Upper lobe of left lung (tissue), 6 donors: ENCODE data around the gene KERA. TPM values are rescaled to one million over a fixed set of nuclear protein-coding genes. Genes with fewer than 3 reads are reported as not detected.

Experiments
- ATAC-seq, 2 donors: fragments of 200-7000 bp; cut with Tn5 transposase; one replicate each; pipeline ENCODE4 v1.9.1; 2022; ENCODE audit warnings: mild to moderate bottlenecking in 2 of 2, moderate library complexity in 2 of 2; ENCODE audit not compliant: low FRiP score in 2 of 2
- DNase-seq, 2 donors: peaks; one replicate each; pipeline ENCODE4 v3.0.0-alpha.2; 2019 to 2020
- H3K27ac ChIP-seq, 4 donors: fragments of 200-600 bp; sonication (generic); one replicate each; pipeline ENCODE4 v1.5.1; 2016 to 2019
- H3K27me3 ChIP-seq, 4 donors: fragments of 200-600 bp; sonication (generic); one replicate each; pipeline ENCODE4 v1.5.1; 2017 to 2019
- H3K36me3 ChIP-seq, 4 donors: fragments of 200-600 bp; sonication (generic); one replicate each; pipeline ENCODE4 v1.5.1; 2016 to 2019
- H3K4me1 ChIP-seq, 4 donors: fragments of 200-600 bp; sonication (generic); one replicate each; pipeline ENCODE4 v1.5.1; 2018 to 2019
- H3K4me3 ChIP-seq, 4 donors: fragments of 200-600 bp; sonication (generic); one replicate each; pipeline ENCODE4 v1.5.1; 2017 to 2019; ENCODE audit warnings: mild to moderate bottlenecking in 2 of 4, moderate library complexity in 1 of 4
- H3K9me3 ChIP-seq, 4 donors: fragments of 200-600 bp; sonication (generic); one replicate each; pipeline ENCODE4 v1.5.1; 2018 to 2019
- EP300 ChIP-seq, 4 donors: sonication (generic); formaldehyde crosslinking; IDR thresholded peaks; one replicate each; pipeline ENCODE4 v1.5.1; 2017; ENCODE audit warnings: antibody characterized with exemption in 4 of 4, control low read depth in 2 of 4
- POLR2A ChIP-seq, 4 donors: fragments of 450-650 bp; IDR thresholded peaks; one replicate each; pipeline ENCODE4 v1.5.1; 2016 to 2017; ENCODE audit warnings: antibody characterized with exemption in 4 of 4, mild to moderate bottlenecking in 2 of 4
- POLR2AphosphoS5 ChIP-seq, 2 donors: sonication (generic); formaldehyde crosslinking; IDR thresholded peaks; one replicate each; pipeline ENCODE4 v1.5.1; 2017; ENCODE audit warnings: antibody characterized with exemption in 2 of 2
- whole genome bisulfite sequencing, 2 donors: methylation state at CpG; one replicate each; pipeline ENCODE4 v1.1.5; 2017 to 2018; 5-methylcytosine and 5-hydroxymethylcytosine counted together
- total RNA-seq, 6 donors: library from RNA; depleted of rRNA in 4 of 6; stranded (reverse); fragments of >200 nt in 4 of 6; gene quantifications; one replicate each; pipeline versions ENCODE4 v1.1.0 to v1.2.1, GENCODE V29; 2016 to 2021
- TF ChIP-seq, protein P1 (sequence below), 6 experiments: fragments of 450-650 bp in 4 of 6; fragments of 200-600 bp in 2 of 6; sonication (generic) in 2 of 6; IDR thresholded peaks; one replicate each; pipeline ENCODE4 v1.5.1; 2016 to 2019; ENCODE audit warnings: antibody characterized with exemption in 6 of 6
- donor health status: DM: no; HTN: no; CAD: no; lungs with moderate emphysema.
- donor health status: DM: no; HTN: yes; CAD: no; lungs with severe emphysema.

The KERA gene
- total RNA-seq, 6 donors from 2014 or later: not detected

DNA sequence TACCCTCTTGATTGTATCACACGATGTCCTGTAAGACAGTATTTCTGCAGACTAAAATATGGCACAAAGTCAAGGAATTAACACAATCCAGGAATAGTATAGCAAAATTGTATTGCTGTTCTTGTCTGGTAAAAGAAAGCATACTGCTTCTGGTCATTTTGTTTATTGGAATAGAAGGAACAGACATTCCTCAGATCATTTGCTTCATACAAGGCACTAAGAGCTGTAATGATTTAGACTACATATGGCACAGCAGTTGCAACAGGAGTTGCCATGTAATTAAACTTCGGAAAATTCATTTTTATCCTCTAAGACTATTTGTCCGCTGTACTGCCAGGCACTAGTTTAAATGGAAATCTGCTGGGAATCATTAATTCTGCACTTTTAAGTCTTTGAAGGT is 7.6 kb upstream of the KERA start:
- no peak overlapping the region for H3K27ac ChIP-seq
- no peak overlapping the region for H3K4me3 ChIP-seq
- TF ChIP-seq POLR2A (IDR thresholded peaks at IDR 0.05) (no peak), POLR2AphosphoS5 (IDR thresholded peaks at IDR 0.05) (no peak), EP300 (IDR thresholded peaks at IDR 0.05) (no peak)
- TF ChIP-seq, protein P1, sequence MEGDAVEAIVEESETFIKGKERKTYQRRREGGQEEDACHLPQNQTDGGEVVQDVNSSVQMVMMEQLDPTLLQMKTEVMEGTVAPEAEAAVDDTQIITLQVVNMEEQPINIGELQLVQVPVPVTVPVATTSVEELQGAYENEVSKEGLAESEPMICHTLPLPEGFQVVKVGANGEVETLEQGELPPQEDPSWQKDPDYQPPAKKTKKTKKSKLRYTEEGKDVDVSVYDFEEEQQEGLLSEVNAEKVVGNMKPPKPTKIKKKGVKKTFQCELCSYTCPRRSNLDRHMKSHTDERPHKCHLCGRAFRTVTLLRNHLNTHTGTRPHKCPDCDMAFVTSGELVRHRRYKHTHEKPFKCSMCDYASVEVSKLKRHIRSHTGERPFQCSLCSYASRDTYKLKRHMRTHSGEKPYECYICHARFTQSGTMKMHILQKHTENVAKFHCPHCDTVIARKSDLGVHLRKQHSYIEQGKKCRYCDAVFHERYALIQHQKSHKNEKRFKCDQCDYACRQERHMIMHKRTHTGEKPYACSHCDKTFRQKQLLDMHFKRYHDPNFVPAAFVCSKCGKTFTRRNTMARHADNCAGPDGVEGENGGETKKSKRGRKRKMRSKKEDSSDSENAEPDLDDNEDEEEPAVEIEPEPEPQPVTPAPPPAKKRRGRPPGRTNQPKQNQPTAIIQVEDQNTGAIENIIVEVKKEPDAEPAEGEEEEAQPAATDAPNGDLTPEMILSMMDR (IDR thresholded peaks at IDR 0.05): no peak
- no peaks in the 10 kb centered on the region for H3K27me3 ChIP-seq
- no peak for ATAC-seq
- no peaks in the 10 kb centered on the region for H3K36me3 ChIP-seq
- H3K4me1 ChIP-seq: no peaks in the 10 kb centered on the region
- H3K9me3 ChIP-seq: no peaks in the 10 kb centered on the region
- WGBS, 2 donors: 72 to 88% methylated on average over 3 of the region's 3 CpGs
- DNase-seq: no peak

DNA sequence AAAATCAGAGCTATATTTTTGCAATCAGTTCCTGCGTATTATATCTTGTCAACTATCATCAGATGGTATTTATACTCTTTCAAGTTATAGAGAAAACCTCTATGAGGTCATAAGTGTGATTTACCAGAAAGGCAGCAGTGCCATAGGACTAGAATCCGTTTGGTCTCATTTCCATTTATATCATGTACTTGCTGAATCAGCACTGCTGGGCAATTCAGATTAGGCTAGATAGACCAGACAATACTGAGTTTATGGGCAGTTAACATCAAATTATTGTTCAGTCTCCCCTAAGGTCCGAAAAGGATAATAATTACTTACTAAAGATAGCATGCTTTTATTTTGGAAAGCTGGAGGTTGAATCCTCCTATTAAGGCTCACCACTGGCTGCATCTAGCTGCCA is 6.8 kb upstream of the KERA start:
- TF ChIP-seq POLR2AphosphoS5 (IDR thresholded peaks at IDR 0.05) (no peak), EP300 (IDR thresholded peaks at IDR 0.05) (no peak), POLR2A (IDR thresholded peaks at IDR 0.05) (no peak)
- TF ChIP-seq, protein P1 (IDR thresholded peaks at IDR 0.05): no peak
- Histone ChIP-seq H3K27ac (no peak overlapping the region), H3K4me3 (no peak overlapping the region), H3K4me1 (no peaks in the 10 kb centered on the region), H3K27me3 (no peaks in the 10 kb centered on the region), H3K36me3 (no peaks in the 10 kb centered on the region), H3K9me3 (no peaks in the 10 kb centered on the region)
- DNase-seq (no peak), ATAC-seq (no peak)
- 84% methylated on average over 3 of the region's 3 CpGs for WGBS, 2 donors

DNA sequence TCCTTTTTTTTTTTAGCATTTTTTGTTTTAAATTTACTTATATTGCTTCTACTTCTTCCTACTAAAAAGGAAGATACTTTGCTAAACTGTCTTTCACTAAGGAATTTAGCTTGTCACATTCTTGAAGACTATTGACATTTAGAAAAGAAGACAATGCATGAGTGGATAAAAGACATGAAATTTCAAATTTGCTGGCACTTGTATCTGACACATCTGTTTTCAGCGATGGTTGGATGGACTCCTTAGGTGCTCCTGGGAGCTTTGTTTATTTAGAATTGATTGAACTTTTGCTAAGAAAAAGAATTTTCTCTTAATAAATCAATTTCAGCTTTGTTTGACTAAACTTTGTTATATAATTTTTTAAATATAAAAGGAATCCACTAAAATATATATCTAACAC is 3.3 kb upstream of the KERA start:
- WGBS, 2 donors: 73 to 76% methylated on average over 1 of the region's 1 CpG
- no peak for DNase-seq
- H3K4me1 ChIP-seq: no peaks in the 10 kb centered on the region
- no peaks in the 10 kb centered on the region for H3K9me3 ChIP-seq
- H3K27ac ChIP-seq: no peak overlapping the region
- no peak for ATAC-seq
- no peaks in the 10 kb centered on the region for H3K36me3 ChIP-seq
- no peaks in the 10 kb centered on the region for H3K27me3 ChIP-seq
- no peak overlapping the region for H3K4me3 ChIP-seq
- TF ChIP-seq, protein P1 (IDR thresholded peaks at IDR 0.05): no peak
- TF ChIP-seq POLR2A (IDR thresholded peaks at IDR 0.05) (no peak), EP300 (IDR thresholded peaks at IDR 0.05) (no peak), POLR2AphosphoS5 (IDR thresholded peaks at IDR 0.05) (no peak)

DNA sequence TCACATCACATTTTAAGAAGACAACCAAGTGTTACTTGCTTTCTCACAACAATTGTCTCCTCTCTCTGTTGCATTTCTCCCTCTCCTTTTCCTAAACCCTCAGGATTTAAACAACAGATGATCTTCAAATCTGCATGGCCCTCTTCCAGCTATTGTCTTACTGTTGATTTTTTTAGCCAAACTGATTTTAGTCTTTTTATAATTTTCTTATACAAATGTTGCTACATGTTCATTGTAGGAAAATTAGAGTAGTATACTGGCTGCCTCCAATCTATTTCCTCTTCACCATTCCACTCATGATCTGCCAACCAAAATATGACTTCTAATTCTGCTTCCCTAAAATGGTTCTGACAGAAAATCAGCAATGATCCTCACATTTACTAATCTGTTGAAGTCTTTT is 1.4 kb upstream of the KERA start:
- no peak for TF ChIP-seq EP300 (IDR thresholded peaks at IDR 0.05)

DNA sequence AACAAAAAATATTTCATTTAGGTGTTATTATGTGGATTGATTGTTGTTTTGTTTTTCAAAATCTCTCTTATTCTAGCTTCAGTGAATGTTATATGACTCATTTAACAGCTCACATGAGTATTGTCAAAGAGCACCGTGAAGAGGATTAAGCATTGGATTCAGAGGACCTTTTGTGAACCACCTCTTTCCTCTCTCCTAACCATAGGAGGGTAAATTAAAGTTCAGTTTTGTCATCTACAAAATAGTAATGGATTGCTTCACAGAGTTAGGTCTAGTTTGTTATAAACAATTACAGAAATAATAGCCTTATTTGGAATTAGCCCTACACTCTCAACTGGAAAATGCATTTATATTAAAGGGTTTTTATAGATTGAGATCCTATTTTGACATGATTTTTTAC is 962 bp upstream of the KERA start:
- no peaks in the 10 kb centered on the region for H3K9me3 ChIP-seq
- 78 to 84% methylated on average over 1 of the region's 1 CpG for WGBS, 2 donors
- H3K27me3 ChIP-seq: no peaks in the 10 kb centered on the region
- DNase-seq (no peak), ATAC-seq (no peak)
- no peaks in the 10 kb centered on the region for H3K36me3 ChIP-seq
- H3K4me3 ChIP-seq: no peak overlapping the region
- TF ChIP-seq POLR2A (IDR thresholded peaks at IDR 0.05): no peak
- TF ChIP-seq POLR2AphosphoS5 (IDR thresholded peaks at IDR 0.05): no peak
- TF ChIP-seq, protein P1 (IDR thresholded peaks at IDR 0.05): no peak
- H3K4me1 ChIP-seq: no peaks in the 10 kb centered on the region
- no peak overlapping the region for H3K27ac ChIP-seq

More for the DNA sequence above, 1.4 kb upstream of the KERA start:
- Histone ChIP-seq H3K27me3 (no peaks in the 10 kb centered on the region), H3K9me3 (no peaks in the 10 kb centered on the region), H3K36me3 (no peaks in the 10 kb centered on the region), H3K4me3 (no peak overlapping the region), H3K4me1 (no peaks in the 10 kb centered on the region), H3K27ac (no peak overlapping the region)
- DNase-seq (no peak), ATAC-seq (no peak)
